Stomach (tissue), 19 donors: ENCODE data around the gene USP48. TPM values are rescaled to one million over a fixed set of nuclear protein-coding genes. Genes with fewer than 3 reads are reported as not detected.
A peak's percentile ranks its signal among the peaks of the same experiment; 100 is the strongest.

Experiments
- DNase-seq, 2 donors: peaks; one replicate each; pipeline versions ENCODE4 v3.0.0 to v3.0.0-alpha.2; 2013 to 2019
- H3K27ac ChIP-seq, 5 donors: fragments of 200-600 bp in 4 of 5; sonication (generic) in 4 of 5; one replicate each; pipeline ENCODE4 v1.5.1; 2013 to 2019; ENCODE audit warnings: mild to moderate bottlenecking in 1 of 5, moderate library complexity in 1 of 5
- H3K27me3 ChIP-seq, 3 donors: fragments of 200-600 bp; sonication (generic); one replicate each; pipeline ENCODE4 v1.5.1; 2017 to 2019; ENCODE audit warnings: mixed run types in 1 of 3
- H3K36me3 ChIP-seq, 4 donors: fragments of 200-600 bp; sonication (generic); 1 replicate in 3 of 4; 2 replicates in 1 of 4; pipeline ENCODE4 v1.5.1; 2016 to 2019
- H3K4me1 ChIP-seq, 4 donors: fragments of 200-600 bp; sonication (generic); one replicate each; pipeline ENCODE4 v1.5.1; 2016 to 2019
- H3K4me3 ChIP-seq, 4 donors: fragments of 200-600 bp; sonication (generic) in 3 of 4; one replicate each; pipeline ENCODE4 v1.5.1; 2016 to 2019; ENCODE audit warnings: mild to moderate bottlenecking in 1 of 4
- H3K9me3 ChIP-seq, 4 donors: fragments of 200-600 bp; sonication (generic); one replicate each; pipeline ENCODE4 v1.5.1; 2016 to 2019
- CTCF ChIP-seq, 7 experiments: fragments of 450-650 bp in 4 of 7; fragments of 200-600 bp in 3 of 7; sonication (generic) in 3 of 7; IDR thresholded peaks; one replicate each; pipeline ENCODE4 v1.5.1; 2016 to 2019; ENCODE audit warnings: antibody characterized with exemption in 7 of 7, control low read depth in 2 of 7, mild to moderate bottlenecking in 1 of 7
- EP300 ChIP-seq: sonication (generic); formaldehyde crosslinking; IDR thresholded peaks from one replicate; pipeline ENCODE4 v1.6.1; 2017; ENCODE audit warnings: antibody characterized with exemption
- POLR2A ChIP-seq, 4 donors: fragments of 450-650 bp; IDR thresholded peaks; one replicate each; pipeline ENCODE4 v1.6.1; 2016; ENCODE audit warnings: antibody characterized with exemption in 4 of 4, control low read depth in 2 of 4, mild to moderate bottlenecking in 1 of 4, moderate library complexity in 1 of 4
- POLR2AphosphoS5 ChIP-seq, 3 donors: sonication (generic); formaldehyde crosslinking; IDR thresholded peaks; one replicate each; pipeline ENCODE4 v1.6.1; 2016; ENCODE audit warnings: antibody characterized with exemption in 3 of 3
- WGBS, 5 donors: extraction: QIAGEN DNeasy Blood & Tissue Kit in 3 of 5; methylation state at CpG; one replicate each; pipeline versions ENCODE4 v1.1.5 to v1.1.7; 2013 to 2018; 5-methylcytosine and 5-hydroxymethylcytosine counted together
- intact Hi-C: fragments of 100-400 bp; cut with DNase I; formaldehyde crosslinking; loops from one replicate; pipeline ENCODE4 v1.15.1; 2023; ENCODE audit warnings: low total_unique reads
- long read RNA-seq, 10 donors: transcript quantifications; one replicate each; lab custom pipeline, GENCODE V29; 2026
- polyA plus RNA-seq, 3 donors: library from polyadenylated mRNA; stranded (reverse); fragments of 200-250 nt; gene quantifications; one replicate each; pipeline ENCODE4 v1.2.3, GENCODE V29; 2013
- total RNA-seq, 5 donors: library from RNA; depleted of rRNA; stranded (reverse); fragments of >200 nt; gene quantifications; one replicate each; pipeline versions ENCODE4 v1.1.0 to v1.2.3, GENCODE V29; 2014 to 2016
- donor health status: healthy with polysubstance abuse.
- donor health status: Bipolar disorder and iron deficiency.
- donor health status: healthy.

USP48 gene
- 100 to 1,000 TPM in 2 of 5 donors, 10 to 100 TPM in 3; 59.7 to 144 (median 98.6) TPM for total RNA-seq
- polyA plus RNA-seq, result 10 to 100 TPM; 12.7 to 17.0 (median 13.8) TPM
- long read RNA-seq, donor 1, partial matches to known transcripts, result 0 of 1 reads
- long read RNA-seq, donor 1, other reads (novel, unspliced or antisense), result 0 of 1 reads
- long read RNA-seq, donor 2, full-length matches to known transcripts, result 3 of 8 reads
- long read RNA-seq, donor 2, partial matches to known transcripts, result 5 of 8 reads
- long read RNA-seq, donor 2, other reads (novel, unspliced or antisense), result 0 of 8 reads
- long read RNA-seq, donor 3, full-length matches to known transcripts, result 6 of 6 reads
- long read RNA-seq, donor 3, partial matches to known transcripts, result 0 of 6 reads
- long read RNA-seq, donor 3, other reads (novel, unspliced or antisense), result 0 of 6 reads
- long read RNA-seq, donor 4, result 0 reads
- long read RNA-seq, donor 5, partial matches to known transcripts, result 6 of 10 reads
- long read RNA-seq, donor 5, other reads (novel, unspliced or antisense), result 0 of 10 reads
- long read RNA-seq, donor 6, result 0 reads
- long read RNA-seq, donor 7, full-length matches to known transcripts, result 8 of 8 reads
- long read RNA-seq, donor 7, partial matches to known transcripts, result 0 of 8 reads
- long read RNA-seq, donor 7, other reads (novel, unspliced or antisense), result 0 of 8 reads
- long read RNA-seq, donor 8, partial matches to known transcripts, result 0 of 3 reads
- long read RNA-seq, donor 8, other reads (novel, unspliced or antisense), result 0 of 3 reads
- long read RNA-seq, donor 9, result 0 reads
- long read RNA-seq, donor 10, full-length matches to known transcripts, result 3 of 3 reads
- long read RNA-seq, donor 10, partial matches to known transcripts, result 0 of 3 reads
- long read RNA-seq, donor 10, other reads (novel, unspliced or antisense), result 0 of 3 reads

- H3K27me3 ChIP-seq, result no peaks in the 10 kb centered on the region
- WGBS, 5 donors, result 0 to 1% (median 0%) methylated on average over 21 to 82 of the region's 82 CpGs
- peaks cover 34 to 50% (median 39%) of the 10 kb centered on the region in 4 donors for H3K4me1 ChIP-seq
- peak; percentile 97 to 99 for DNase-seq
- no peaks in the 10 kb centered on the region for H3K36me3 ChIP-seq
- intact Hi-C loops, result no loop called here
- TF ChIP-seq CTCF (IDR thresholded peaks at IDR 0.05), result no peak
- peak in 2 of 4 donors; percentile 79 to 88 for TF ChIP-seq POLR2A (IDR thresholded peaks at IDR 0.05)
- TF ChIP-seq POLR2AphosphoS5 (IDR thresholded peaks at IDR 0.05), result peak; percentile 97 to 99 (median 99)
- TF ChIP-seq EP300, result no peak
- no peaks in the 10 kb centered on the region for H3K9me3 ChIP-seq
- peak within 1 kb of the TSS; percentile 96 to 100 (median 99) for H3K27ac ChIP-seq
- H3K4me3 ChIP-seq, result peak within 1 kb of the TSS; percentile 78 to 100 (median 96)
These were observed at the start of gene USP48 for GRCh38 chr1:21782868-21783678. Gene USP48, minus strand, starts transcription at chr1:21783149. Its CDS starts 192 bp downstream, at chr1:21782957.

- TF ChIP-seq CTCF (IDR thresholded peaks at IDR 0.05) (no peak), EP300 (no peak), POLR2A (IDR thresholded peaks at IDR 0.05) (no peak), POLR2AphosphoS5 (IDR thresholded peaks at IDR 0.05) (no peak)
- no peak for DNase-seq
- intact Hi-C loops, result no loop called here
- H3K4me3 ChIP-seq, result no peak overlapping the region
- no peaks in the 10 kb centered on the region for H3K4me1 ChIP-seq
- H3K36me3 ChIP-seq, result peaks cover 97 to 100% (median 100%) of the 10 kb centered on the region in 4 donors
- no peaks in the 10 kb centered on the region for H3K27me3 ChIP-seq
- 79 to 90% (median 89%) methylated on average over 8 to 14 of the region's 14 CpGs for WGBS, 5 donors
- H3K9me3 ChIP-seq, result peaks cover 0 to 10% (median 3%) of the 10 kb centered on the region in 4 donors
- H3K27ac ChIP-seq, result no peak overlapping the region
These were observed 48.6 kb upstream of the USP48 start for GRCh38 chr1:21831454-21831970.

DNA sequence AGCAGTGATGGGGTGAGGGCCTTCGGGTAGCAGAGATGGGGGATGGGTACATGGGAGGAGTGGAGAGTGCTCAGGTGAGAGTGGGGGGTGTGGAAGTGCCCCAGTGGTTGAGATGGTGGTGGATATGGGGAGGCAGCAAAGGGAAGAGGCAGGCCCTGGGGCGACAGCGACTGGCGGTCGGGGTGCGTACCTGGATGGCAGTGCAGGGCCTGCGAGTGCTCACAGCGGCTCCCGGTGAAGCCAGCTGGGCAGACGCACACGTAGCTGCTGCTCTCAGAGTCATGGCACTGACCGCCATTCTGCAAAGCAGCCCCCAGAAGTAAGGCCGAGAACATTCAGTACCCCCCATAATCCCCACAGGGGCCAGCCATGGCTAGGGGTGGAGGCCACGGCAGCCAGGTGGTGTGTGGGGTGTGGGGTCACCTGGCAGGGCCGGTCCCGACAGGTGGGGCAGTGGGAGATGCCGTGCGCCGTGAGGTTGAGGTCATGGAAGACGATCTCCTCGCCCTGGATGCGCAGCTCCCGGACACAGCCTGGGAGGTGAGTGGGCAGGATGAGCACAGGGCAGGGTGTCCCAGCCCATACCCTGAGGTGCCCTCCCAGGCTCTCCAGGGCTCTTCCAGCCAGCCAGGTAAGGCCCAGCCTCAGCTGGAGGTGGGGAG, 48.0 kb upstream of the USP48 start:
- WGBS, 5 donors, result 90 to 95% (median 94%) methylated on average over 9 to 23 of the region's 23 CpGs
- H3K27me3 ChIP-seq, result no peaks in the 10 kb centered on the region
- H3K27ac ChIP-seq, result no peak overlapping the region
- H3K36me3 ChIP-seq, result peaks cover 95 to 100% (median 100%) of the 10 kb centered on the region in 4 donors
- TF ChIP-seq EP300 (no peak), POLR2A (IDR thresholded peaks at IDR 0.05) (no peak), POLR2AphosphoS5 (IDR thresholded peaks at IDR 0.05) (no peak), CTCF (IDR thresholded peaks at IDR 0.05) (no peak)
- H3K4me3 ChIP-seq, result no peak overlapping the region
- peaks cover 0 to 10% (median 3%) of the 10 kb centered on the region in 4 donors for H3K9me3 ChIP-seq
- DNase-seq, result no peak
- intact Hi-C loops, result no loop called here
- H3K4me1 ChIP-seq, result no peaks in the 10 kb centered on the region
